ENCODE results near the gene COLGALT1.

The COLGALT1 gene

DNA sequence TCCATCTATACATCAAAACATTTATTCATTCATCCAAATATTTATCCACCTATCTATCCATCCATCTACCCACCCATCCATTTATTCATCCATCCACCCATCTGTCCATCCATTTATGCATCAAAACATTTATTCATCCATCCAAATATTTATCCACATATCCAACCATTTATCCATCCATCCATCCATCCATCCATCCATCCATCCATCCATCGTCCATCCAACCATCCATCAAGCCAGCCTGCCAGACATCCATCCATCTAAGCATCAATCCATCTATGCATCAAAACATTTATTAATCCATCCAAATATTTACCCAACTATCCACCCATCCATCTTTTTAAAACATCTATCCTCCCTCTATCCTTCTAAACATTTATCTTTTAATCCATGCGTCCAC, 70.5 kb downstream of the COLGALT1 start:
- no peak for DNase-seq

DNA sequence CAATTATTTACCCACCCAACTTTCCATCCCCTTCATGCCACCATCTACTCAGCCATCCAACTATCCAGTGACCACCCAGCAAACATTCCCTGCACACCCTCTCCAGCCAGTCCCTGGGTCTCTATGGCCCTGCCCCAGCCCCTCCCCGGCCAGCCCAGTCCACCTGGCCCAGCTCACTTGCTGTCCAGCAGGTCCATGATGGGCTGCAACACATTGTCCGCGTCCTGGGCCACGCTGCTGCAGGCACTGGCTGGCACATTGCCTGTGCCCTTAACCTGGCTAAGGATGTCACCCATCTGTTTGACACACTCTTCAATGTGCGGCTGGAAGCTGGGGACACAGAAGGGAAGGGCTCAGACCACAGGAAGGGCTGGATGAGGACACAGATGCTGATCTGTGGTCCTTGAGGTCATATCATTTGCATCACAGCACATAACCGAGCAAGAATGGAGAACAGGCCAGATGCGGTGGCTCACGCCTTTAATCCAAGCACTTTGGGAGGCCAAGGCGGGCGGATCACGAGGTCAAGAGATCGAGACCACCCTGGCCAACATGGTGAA, 71.1 kb downstream of the COLGALT1 start:
- no peak for DNase-seq

DNA sequence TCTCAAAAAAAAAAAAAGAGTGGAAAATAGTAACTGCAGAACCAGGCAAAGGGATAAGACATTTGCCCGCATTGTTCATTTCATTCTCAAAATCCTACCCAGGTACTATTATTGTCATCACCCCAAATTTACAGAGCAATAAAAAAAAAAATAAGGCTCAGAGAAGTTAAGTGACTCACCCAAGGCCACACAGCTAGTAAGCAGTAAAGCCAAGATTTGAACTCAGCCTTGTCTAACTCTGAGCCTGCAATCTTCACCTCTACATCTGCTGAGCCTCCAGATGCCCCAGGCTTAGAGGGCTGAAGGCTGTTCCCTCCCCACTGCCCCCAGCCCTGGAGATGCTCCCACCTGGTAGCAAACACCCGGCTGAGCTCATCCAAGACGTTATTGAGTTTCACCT, 71.7 kb downstream of the COLGALT1 start:
- DNase-seq: no peak

DNA sequence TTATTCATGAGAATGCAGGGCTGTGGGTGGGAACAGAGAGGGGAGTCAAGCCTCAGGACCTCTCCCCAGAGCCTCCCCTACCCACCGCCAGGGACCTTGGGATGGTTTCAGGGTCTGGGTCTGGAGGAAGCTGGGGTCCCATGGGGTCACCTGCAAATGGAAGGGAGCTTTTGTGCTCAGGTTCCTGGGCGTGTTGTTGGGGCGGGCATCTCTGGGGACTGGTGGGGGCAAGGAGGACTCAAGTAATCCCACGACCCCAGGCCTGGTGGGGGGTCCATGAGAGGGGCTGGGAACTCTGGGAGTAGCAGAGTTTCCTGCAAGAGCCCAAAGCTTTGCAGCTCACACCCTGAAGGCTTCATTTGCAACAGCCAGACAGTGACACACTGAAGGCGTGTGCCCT, 72.5 kb downstream of the COLGALT1 start:
- no peak for DNase-seq

DNA sequence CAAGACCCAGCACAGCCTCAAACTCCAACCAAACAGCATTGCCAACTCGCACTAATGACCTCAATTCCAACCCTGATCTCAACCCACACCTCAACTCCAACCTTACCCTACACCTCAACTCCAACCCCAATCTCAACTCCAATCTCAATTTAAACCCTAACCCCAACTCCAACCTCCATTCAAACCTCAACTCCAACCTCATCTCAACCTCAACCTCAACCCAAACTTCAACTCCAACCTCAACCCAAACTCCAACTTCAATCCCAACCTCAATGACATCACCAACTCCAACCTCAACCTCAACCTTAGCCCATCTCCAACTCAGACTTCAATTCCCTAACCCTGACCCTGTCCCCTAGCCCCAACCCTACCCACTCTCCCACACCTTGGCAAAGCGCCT, 74.3 kb downstream of the COLGALT1 start:
- DNase-seq: no peak

DNA sequence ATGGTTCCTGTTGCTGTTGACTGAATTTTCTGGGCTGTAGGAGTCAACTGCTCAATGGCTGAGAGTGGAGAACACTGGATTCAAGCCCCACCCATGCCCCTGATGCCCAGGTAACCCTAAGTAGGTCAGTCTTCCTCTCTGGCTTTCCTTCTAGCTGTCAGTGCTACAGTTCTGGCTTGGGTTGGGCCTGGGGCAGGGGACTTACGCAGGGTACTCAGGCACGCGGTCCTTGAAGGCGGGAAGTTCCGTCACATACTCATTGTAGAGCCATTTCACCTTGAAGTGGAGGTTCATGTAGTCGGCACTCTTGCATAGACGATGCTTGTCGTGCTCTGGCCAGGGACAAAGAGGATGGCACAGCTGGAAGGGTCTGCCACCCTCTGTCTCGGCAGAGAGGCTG, 77.1 kb downstream of the COLGALT1 start:
- DNase-seq: no peak
